Superior temporal gyrus (tissue), 1 donor: ENCODE data around the gene ATG12.
"Not testable (repeated sequence)": the region's sequence is repeated elsewhere in the genome, so short reads cannot be mapped to it uniquely, and the experiment has no call there.

Source experiments
- DNase-seq: peaks from one replicate; pipeline ENCODE4 v3.0.0-alpha.2; 2016; ENCODE audit errors: extremely low spot score

Gene ATG12

DNA sequence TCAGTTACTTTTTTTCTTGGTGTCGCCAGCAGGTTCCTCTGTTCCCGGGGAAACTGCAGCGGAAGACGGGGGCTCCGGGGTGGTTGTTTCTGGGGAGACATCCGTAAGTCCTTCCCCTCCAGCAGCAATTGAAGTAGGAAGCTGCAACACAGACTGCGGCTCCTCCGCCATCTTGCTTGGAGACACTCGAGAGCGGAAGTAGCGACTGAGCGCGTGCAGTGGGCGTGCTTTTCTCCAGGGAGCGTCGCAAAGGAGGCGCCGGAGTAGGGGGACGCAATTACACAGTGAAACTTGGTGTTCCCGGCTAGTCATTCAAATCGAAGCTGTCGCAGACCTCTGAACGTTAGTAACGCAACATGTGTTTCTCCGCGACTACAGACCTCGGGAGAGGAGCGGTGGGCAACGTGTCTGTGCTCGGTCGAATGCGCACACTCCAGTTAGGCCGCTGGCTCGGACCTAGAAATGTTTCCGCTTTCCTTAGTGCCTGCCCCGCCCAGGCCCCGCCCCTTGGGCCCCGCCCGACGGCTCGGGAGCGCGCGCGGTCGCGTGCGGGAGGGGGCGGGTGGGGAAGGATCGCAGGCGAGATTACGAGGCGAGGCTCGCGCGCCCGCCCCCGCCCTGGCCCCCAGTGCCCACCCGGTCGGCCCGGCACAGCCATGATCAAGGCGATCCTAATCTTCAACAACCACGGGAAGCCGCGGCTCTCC lies at the start of gene ATG12, which contains the start of gene AP3S1:
TSS of gene ATG12 (minus strand) at position 184 of the 707 bp plus-strand sequence. CDS start at position 171, 13 bp downstream.
TSS of gene AP3S1 (plus strand) at position 554 of the 707 bp plus-strand sequence. CDS start at position 657, 103 bp downstream.
- peak; percentile 98 for DNase-seq

DNA sequence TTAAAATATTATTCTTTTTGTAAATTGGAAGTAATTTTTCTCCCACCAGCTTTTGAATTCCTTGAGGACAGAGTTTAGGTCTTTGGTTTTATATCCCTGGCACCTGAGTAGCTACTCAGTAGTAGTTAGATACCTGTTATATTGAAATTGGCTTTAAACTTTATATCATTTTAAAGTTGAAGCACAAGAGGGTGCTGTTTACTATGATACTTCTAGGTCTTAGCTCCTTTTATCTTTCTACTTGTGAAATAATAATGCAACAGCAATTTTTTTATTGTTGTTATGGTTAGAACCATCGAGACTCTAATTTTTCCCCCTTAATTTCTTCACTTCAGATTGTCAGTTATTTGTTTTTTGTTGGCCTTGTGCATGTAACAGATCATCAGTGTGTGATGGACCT lies 46.7 kb upstream of the ATG12 start:
- DNase-seq: peak; percentile 21

DNA sequence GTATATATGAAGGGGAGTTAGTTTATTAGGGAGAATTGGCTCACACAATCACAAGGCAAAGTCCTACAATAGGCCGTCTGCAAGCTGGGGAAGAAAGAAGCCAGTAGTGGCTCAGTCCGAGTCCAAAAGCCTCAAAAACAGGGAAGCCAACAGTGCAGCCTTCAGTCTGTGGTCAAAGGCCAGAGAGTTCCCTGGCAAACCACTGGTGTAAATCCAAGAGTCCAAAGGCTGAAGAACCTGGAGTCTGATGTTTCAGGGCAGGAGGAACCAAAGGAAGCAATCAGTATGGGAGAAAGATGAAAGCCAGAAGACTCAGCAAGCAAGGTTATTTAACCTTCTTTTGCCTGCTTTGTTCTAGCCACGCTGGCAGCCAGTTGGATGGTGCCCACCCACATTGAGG lies 43.8 kb upstream of the ATG12 start:
- DNase-seq: not testable (repeated sequence)

DNA sequence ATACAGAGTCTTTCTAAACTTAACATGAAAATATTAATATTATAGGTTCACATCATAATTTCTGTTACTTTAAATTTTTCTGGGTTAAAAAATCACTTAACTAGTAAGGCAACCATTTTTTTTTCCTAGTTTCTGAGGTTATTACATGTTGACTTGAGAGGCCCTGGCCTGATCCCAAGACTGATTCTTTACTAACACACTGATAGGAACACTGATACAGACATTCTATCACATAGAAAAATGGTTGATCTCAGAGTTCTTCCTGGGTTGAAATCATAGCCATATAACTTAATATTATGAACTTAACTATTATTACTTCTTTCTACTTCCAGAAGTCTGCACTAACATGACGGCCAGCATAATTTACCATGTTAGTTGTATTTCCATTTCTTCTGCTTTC lies 43.3 kb upstream of the ATG12 start:
- DNase-seq: no peak

GRCh38 chr5:115882434-115882833 lies 41.1 kb upstream of the ATG12 start:
- not testable (repeated sequence) for DNase-seq

GRCh38 chr5:115877342-115877741 lies 36.0 kb upstream of the ATG12 start:
- DNase-seq: not testable (repeated sequence)

- no peak for DNase-seq
Observed at GRCh38 chr5:115875447-115875846, 34.1 kb upstream of the ATG12 start.

DNA sequence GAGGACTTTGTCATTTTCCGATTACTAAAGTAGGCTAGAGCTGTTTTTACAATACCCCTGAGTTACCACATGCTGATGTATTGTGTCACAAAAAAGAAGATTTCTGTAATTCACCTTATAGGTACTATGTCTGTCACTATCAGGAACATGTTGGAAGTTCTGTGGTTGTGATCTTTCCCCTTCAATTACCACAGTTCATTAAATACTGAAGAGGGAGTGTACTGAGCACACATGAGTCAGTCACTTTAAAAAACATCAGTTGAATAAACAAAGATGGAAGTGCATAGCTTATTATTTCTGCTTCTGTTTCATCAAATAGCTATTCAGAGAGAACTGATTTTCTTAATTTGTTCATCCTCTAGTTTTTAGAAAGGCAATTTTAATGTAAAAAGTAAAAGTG lies 32.0 kb upstream of the ATG12 start:
- DNase-seq: no peak

- DNase-seq: no peak
Observed at GRCh38 chr5:115872447-115872846, 31.1 kb upstream of the ATG12 start.

GRCh38 chr5:115869256-115869795 lies 28.0 kb upstream of the ATG12 start:
- no peak for DNase-seq

DNA sequence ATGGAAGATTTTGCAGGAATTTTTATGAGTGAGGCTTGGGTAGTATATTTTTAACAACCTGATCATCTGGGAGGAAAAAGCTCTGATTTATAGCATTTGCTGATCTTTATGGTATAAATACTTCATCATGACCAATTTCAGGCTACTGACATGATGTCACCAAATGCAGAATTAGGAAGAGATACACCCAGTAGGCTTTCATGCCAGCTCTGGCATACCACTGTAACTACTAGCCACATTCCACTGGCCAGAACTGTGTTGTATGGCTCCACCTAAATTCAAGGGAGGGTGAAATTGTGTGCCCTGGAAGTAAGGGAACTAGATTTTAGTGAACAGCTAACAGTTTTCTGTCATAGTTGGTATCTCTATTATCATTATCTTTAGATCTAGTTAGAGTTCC lies 18.0 kb upstream of the ATG12 start:
- no peak for DNase-seq

DNA sequence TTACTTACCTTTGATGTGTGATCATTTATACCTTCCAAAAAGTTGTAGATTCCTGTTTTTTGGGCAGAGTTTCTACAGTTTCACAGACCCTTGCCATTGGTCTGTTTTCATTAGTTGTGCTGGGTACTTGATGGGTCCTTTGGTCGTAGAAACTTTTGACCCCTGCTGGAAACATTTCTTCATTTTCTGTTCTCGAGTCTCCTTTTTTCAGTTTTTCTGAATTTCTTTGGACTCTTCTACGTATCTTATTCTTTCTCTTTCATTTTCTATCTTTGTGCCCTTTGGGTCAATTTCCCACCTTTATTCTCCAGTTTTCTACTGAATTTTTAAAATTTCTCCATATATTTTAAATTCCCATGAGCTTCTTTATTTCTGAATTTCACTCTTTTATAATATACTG lies 17.0 kb upstream of the ATG12 start:
- DNase-seq: no peak

GRCh38 chr5:115857626-115858349 lies 16.4 kb upstream of the ATG12 start:
- DNase-seq: no peak

DNA sequence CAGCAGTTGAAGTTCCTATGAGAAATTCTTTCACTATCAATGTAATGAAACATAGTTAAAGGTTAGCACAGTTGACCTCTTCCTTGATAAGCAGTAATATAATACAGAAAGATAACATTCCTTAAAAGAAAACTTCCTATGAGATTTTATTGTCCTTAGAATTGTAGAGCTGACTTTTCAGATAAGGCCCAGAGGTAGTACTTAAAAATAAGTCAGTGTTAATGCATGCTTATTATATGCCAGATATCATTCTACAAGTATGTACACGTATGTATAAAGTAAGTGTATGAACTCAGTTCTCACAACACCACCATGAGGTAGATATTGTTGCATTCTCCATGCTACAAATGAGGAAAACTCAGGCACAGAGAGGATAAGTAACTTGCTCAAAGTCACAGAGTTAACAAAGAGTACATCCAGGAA lies 15.7 kb upstream of the ATG12 start:
- DNase-seq: no peak

GRCh38 chr5:115855959-115856358 lies 14.6 kb upstream of the ATG12 start:
- DNase-seq: no peak

GRCh38 chr5:115854139-115854538 lies 12.8 kb upstream of the ATG12 start:
- no peak for DNase-seq

DNA sequence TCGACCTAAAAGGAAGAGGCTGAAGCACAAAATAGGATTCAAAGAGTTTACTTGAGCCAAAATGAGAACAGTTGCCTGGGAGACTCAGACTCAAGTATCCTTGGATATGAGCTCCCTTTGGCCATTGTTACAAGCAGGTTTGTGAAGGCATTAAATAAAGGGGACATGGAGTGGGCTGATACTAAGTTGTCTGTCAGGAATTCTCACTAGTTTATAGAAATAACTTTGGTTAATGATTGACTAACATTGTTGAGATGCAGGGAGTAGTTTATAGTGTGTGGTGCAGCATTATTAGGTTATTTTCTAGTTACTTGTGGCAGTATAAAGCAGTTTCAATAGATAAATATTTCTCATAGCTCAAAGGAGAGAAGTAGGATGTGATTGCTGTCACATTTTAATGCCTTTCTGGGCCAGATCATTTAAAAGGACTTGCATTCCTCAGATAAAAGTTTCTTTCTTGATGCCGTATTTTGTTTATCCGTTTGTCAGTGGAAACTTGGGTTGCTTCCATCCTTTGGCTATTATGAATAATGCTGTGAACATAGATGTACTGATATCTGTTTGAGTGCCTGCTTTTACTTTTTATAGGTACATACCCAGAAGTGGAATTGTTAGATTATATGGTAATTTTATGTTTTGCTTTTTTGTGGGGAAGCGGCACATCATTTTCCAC lies 9.5 kb upstream of the ATG12 start:
- DNase-seq: no peak

DNA sequence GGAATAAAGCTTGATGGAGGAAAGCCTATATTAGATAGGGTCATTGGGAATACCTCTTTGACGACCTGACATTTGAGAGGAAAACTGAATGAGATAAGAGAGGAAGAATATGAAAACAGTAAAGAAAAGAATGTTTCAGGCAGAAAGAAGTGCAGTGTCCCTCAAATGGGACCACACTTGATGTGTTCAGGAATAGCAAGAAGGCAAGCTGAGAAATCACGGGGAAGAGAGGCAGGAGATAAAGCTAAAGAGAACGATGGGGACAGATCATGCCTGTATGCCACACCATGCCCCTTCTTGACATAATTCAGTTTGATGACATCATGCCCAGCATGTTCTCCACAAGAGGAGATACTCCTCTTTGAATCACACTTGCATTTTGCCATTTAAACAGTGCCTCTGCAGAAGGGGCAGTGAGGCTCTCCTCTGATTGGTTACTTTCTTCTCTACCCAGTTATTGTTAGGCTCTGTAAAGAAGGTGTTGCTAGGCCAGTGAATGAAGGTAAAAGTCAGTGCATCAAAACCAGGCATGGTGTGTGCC lies 8.0 kb upstream of the ATG12 start:
- DNase-seq: no peak

- DNase-seq: no peak
Observed at GRCh38 chr5:115847290-115847689, 5.9 kb upstream of the ATG12 start.

GRCh38 chr5:115844321-115844817 lies 3.0 kb upstream of the ATG12 start:
- no peak for DNase-seq

- no peak for DNase-seq
Observed at GRCh38 chr5:115843444-115844130, 2.2 kb upstream of the ATG12 start.
